Stimulated activated memory B cell treated with anti-CD40 and anti-IgM and Interleukin-4, amounts not matched to agents 10 μg/mL and 1 μg/mL and 100 μg/mL, for 72 hours (primary cell): Measurements from ENCODE around the gene OGFOD3.

Source experiments
- ATAC-seq: fragments of 150-1000 bp; cut with Tn5 transposase; 2 replicates; pipeline ENCODE4 v1.10.0; 2021
- H3K27ac Mint-ChIP-seq: one replicate; pipeline ENCODE4 v1.8.0; 2022; ENCODE audit warnings: mild to moderate bottlenecking, mixed read lengths
- H3K27me3 Mint-ChIP-seq: one replicate; pipeline ENCODE4 v1.8.0; 2022; ENCODE audit warnings: mixed read lengths
- H3K36me3 Mint-ChIP-seq: one replicate; pipeline ENCODE4 v1.8.0; 2022; ENCODE audit warnings: mixed read lengths
- H3K4me1 Mint-ChIP-seq: one replicate; pipeline ENCODE4 v1.8.0; 2022; ENCODE audit warnings: mixed read lengths
- H3K4me3 Mint-ChIP-seq: one replicate; pipeline ENCODE4 v1.8.0; 2022; ENCODE audit warnings: mild to moderate bottlenecking, moderate library complexity, mixed read lengths
- H3K9me3 Mint-ChIP-seq: one replicate; pipeline ENCODE4 v1.8.0; 2022; ENCODE audit warnings: mixed read lengths

OGFOD3 gene

DNA sequence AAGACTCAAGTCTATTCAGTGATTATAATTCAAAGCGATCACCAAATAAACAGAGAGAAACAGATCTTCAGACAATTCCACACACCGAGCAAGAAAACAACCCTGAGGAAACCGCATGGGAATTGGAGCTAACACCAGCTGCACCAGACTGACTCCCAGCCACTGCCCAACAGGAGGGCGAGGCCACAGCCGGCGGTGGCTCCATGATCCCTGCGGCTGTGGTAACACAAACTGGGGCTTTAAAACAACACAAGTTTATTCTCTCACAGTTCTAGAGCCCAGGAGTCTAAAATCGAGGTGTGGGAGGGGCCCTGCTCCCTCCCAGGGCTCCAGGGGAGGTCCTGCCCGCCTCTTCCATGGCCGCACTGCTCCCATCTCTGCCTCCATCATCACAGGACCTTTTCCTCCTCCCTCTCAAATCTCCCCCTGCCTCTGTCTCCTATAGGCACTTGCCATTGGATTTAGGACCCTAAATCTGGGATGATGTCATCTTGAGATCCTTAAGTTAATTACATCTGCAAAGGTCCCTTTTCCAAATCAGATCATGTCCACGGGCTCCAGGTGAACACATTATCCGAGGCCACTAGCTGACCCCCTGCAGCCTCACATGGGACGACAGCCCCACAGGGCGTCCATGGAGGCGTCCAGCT is 10.0 kb downstream of the OGFOD3 start:
- Mint-ChIP-seq H3K27me3 (no peaks in the 10 kb centered on the region), H3K4me1 (peaks cover 27% of the 10 kb centered on the region), H3K4me3 (no peak overlapping the region), H3K27ac (no peak overlapping the region), H3K36me3 (peaks cover 67% of the 10 kb centered on the region), H3K9me3 (no peaks in the 10 kb centered on the region)
- ATAC-seq, result no peak

DNA sequence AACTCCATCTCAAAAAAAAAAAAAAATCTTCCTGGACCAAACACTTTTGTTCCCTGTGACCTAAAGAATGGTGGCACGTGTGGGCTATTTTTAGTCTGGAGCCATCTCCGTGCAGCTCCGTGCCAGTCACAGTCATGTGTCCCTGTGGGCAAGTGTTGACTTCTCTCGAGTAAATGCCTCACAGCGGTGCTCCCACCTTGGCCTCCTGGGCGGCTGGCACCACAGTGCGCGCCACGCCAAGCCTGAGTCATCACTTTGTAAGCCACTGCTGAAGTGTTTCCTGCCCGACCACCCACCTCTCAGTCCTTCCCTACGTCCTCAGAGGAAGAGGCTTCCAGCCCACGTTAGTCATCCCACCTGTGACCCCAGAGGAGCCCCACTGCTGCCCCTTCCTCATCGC is 11.1 kb downstream of the OGFOD3 start:
- Mint-ChIP-seq H3K4me1 (peaks cover 18% of the 10 kb centered on the region), H3K9me3 (no peaks in the 10 kb centered on the region), H3K4me3 (no peak overlapping the region), H3K27ac (no peak overlapping the region), H3K36me3 (peaks cover 67% of the 10 kb centered on the region), H3K27me3 (no peaks in the 10 kb centered on the region)
- no peak for ATAC-seq

- peaks cover 64% of the 10 kb centered on the region for H3K36me3 Mint-ChIP-seq
- no peaks in the 10 kb centered on the region for H3K9me3 Mint-ChIP-seq
- no peak overlapping the region for H3K4me3 Mint-ChIP-seq
- H3K27me3 Mint-ChIP-seq, result no peaks in the 10 kb centered on the region
- H3K27ac Mint-ChIP-seq, result no peak overlapping the region
- peaks cover 18% of the 10 kb centered on the region for H3K4me1 Mint-ChIP-seq
- no peak for ATAC-seq
Observed at GRCh38 chr17:82406131-82406671, 12.2 kb downstream of the OGFOD3 start.

DNA sequence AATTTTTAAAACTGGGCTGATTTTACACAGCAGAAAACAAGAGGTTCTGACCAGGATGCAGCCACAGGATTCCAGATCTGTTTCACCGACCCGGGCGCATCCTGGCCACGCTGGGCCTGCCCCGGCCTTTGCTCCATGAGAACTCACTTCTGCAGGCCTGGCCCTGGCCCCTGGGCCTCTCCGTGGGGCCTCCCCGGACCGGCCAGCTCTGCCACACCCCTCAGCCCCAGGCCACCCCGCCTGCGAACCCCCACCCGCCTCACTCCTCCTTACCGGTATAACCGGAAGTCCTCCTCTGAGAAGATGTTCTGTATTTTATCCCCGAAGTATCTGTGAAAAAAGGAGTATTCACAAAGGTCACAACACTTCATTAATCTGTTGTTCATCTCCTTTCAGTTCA is 13.3 kb downstream of the OGFOD3 start:
- no peak for ATAC-seq
- Mint-ChIP-seq H3K9me3 (no peaks in the 10 kb centered on the region), H3K4me1 (peaks cover 24% of the 10 kb centered on the region), H3K27ac (no peak overlapping the region), H3K36me3 (peaks cover 69% of the 10 kb centered on the region), H3K4me3 (no peak overlapping the region), H3K27me3 (no peaks in the 10 kb centered on the region)

- no peak overlapping the region for H3K4me3 Mint-ChIP-seq
- peaks cover 24% of the 10 kb centered on the region for H3K4me1 Mint-ChIP-seq
- H3K9me3 Mint-ChIP-seq, result no peaks in the 10 kb centered on the region
- H3K36me3 Mint-ChIP-seq, result peaks cover 62% of the 10 kb centered on the region
- H3K27ac Mint-ChIP-seq, result no peak overlapping the region
- no peak for ATAC-seq
- H3K27me3 Mint-ChIP-seq, result no peaks in the 10 kb centered on the region
Observed at GRCh38 chr17:82403662-82404660, 14.4 kb downstream of the OGFOD3 start.

- Mint-ChIP-seq H3K27ac (no peak overlapping the region), H3K27me3 (no peaks in the 10 kb centered on the region), H3K4me1 (peaks cover 14% of the 10 kb centered on the region), H3K4me3 (no peak overlapping the region), H3K9me3 (no peaks in the 10 kb centered on the region), H3K36me3 (peaks cover 59% of the 10 kb centered on the region)
- ATAC-seq, result peak; percentile 65
Observed at GRCh38 chr17:82402865-82403264, 15.5 kb downstream of the OGFOD3 start.

DNA sequence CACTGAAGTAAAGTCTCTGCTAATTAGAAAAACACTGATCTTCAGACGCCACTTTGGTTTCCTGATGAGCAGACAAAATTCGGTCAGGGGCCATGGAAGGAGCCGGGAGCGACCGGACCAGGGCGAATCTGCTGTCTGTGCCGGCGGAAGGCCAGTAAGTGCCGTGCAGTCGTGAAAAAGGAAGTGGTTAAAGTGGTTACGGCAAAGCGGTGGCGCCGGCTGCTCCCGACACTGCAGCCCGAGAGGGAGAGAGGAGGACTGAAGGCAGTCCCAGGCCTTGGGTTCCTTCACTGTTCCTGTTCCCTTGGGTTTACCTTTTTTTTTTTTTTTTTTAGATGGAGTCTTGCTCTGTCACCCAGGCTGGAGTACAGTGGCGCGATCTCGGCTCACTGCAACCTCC is 17.6 kb downstream of the OGFOD3 start:
- peak overlapping the region; percentile 34 for H3K27ac Mint-ChIP-seq
- peak; percentile 80 for ATAC-seq
- H3K4me1 Mint-ChIP-seq, result peaks cover 6% of the 10 kb centered on the region
- H3K4me3 Mint-ChIP-seq, result peak overlapping the region; percentile 74
- H3K27me3 Mint-ChIP-seq, result no peaks in the 10 kb centered on the region
- H3K36me3 Mint-ChIP-seq, result peaks cover 62% of the 10 kb centered on the region
- H3K9me3 Mint-ChIP-seq, result no peaks in the 10 kb centered on the region

GRCh38 chr17:82400206-82400605 is 18.2 kb downstream of the OGFOD3 start:
- Mint-ChIP-seq H3K9me3 (no peaks in the 10 kb centered on the region), H3K36me3 (peaks cover 62% of the 10 kb centered on the region), H3K4me1 (peaks cover 6% of the 10 kb centered on the region), H3K4me3 (no peak overlapping the region), H3K27me3 (no peaks in the 10 kb centered on the region), H3K27ac (peak overlapping the region; percentile 34)
- no peak for ATAC-seq

- Mint-ChIP-seq H3K27me3 (no peaks in the 10 kb centered on the region), H3K27ac (no peak overlapping the region), H3K36me3 (peaks cover 63% of the 10 kb centered on the region), H3K4me3 (no peak overlapping the region), H3K4me1 (peaks cover 6% of the 10 kb centered on the region), H3K9me3 (no peaks in the 10 kb centered on the region)
- ATAC-seq, result no peak
Observed at GRCh38 chr17:82399601-82400101, 18.7 kb downstream of the OGFOD3 start.

DNA sequence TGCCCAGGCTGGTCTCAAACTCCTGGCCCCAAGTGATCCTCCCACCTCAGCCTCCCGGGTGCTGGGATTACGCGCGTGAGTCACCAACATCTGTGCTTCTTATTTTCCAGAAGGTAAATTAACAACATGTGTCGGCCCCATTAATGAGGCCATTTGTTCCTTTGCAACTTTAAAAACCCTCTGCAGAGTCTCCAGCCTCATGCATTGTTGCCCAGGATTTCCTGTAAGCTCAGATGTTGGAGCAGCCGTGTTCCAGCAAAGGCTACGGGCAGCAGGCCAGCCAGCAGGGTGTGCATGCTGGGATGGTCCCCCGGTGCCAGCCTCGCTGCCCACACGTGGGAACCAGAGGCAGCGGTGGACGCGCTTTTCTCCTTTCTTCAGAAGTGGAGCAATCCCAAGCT is 19.3 kb downstream of the OGFOD3 start:
- H3K9me3 Mint-ChIP-seq, result no peaks in the 10 kb centered on the region
- H3K27ac Mint-ChIP-seq, result no peak overlapping the region
- ATAC-seq, result no peak
- H3K27me3 Mint-ChIP-seq, result no peaks in the 10 kb centered on the region
- peaks cover 6% of the 10 kb centered on the region for H3K4me1 Mint-ChIP-seq
- peaks cover 62% of the 10 kb centered on the region for H3K36me3 Mint-ChIP-seq
- H3K4me3 Mint-ChIP-seq, result no peak overlapping the region

GRCh38 chr17:82397449-82398335 is 20.7 kb downstream of the OGFOD3 start:
- Mint-ChIP-seq H3K36me3 (peaks cover 64% of the 10 kb centered on the region), H3K27ac (no peak overlapping the region), H3K4me3 (no peak overlapping the region), H3K27me3 (no peaks in the 10 kb centered on the region), H3K9me3 (no peaks in the 10 kb centered on the region), H3K4me1 (peaks cover 6% of the 10 kb centered on the region)
- ATAC-seq, result no peak

DNA sequence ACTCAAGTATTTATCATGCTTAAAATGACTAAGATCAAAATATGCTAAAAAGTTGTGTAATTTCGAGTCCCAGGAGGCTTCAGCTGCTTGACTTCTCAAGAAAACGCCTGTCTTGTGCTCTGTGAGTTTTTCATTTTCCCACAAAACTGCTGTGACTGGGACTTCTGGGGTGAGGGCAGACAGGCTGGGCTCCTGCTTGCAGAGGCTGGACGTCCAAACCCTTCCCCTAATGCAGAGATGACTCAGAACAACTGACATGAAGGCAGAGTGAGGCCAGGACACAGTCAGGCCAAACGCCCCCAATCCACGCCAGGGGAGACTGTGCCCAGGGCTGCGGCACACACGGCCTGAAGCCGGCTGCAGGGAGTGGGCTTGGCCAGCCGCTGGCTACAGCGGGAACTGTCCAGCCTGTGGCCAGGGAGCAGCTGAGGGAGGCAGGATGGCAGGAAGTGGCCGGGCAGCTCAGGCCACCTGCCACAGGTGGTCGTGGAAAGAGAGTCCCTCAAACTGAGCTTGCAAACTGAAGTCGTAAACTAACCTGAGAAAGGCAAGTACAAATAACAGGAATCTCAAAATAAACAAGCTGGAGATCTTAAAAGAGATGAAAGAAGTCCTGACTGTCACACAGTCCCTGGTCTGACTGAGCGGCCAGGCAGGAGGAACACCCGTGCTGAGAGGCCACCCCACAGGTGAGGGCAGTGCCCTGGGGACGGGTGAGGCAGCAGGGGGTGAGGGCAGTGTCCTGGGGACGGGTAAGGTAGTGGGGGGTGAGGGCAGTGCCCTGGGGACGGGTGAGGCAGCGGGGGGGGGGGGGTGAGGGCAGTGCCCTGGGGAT is 21.6 kb downstream of the OGFOD3 start:
- peak; percentile 35 for ATAC-seq
- no peak overlapping the region for H3K4me3 Mint-ChIP-seq
- no peaks in the 10 kb centered on the region for H3K9me3 Mint-ChIP-seq
- no peak overlapping the region for H3K27ac Mint-ChIP-seq
- no peaks in the 10 kb centered on the region for H3K27me3 Mint-ChIP-seq
- peaks cover 6% of the 10 kb centered on the region for H3K4me1 Mint-ChIP-seq
- H3K36me3 Mint-ChIP-seq, result peaks cover 64% of the 10 kb centered on the region

GRCh38 chr17:82394278-82394677 is 24.1 kb downstream of the OGFOD3 start:
- no peak overlapping the region for H3K4me3 Mint-ChIP-seq
- H3K36me3 Mint-ChIP-seq, result peaks cover 59% of the 10 kb centered on the region
- H3K27ac Mint-ChIP-seq, result no peak overlapping the region
- H3K4me1 Mint-ChIP-seq, result no peaks in the 10 kb centered on the region
- no peaks in the 10 kb centered on the region for H3K27me3 Mint-ChIP-seq
- H3K9me3 Mint-ChIP-seq, result no peaks in the 10 kb centered on the region
- no peak for ATAC-seq

GRCh38 chr17:82392941-82393340 is 25.4 kb downstream of the OGFOD3 start:
- no peaks in the 10 kb centered on the region for H3K27me3 Mint-ChIP-seq
- peaks cover 3% of the 10 kb centered on the region for H3K4me1 Mint-ChIP-seq
- H3K4me3 Mint-ChIP-seq, result no peak overlapping the region
- H3K27ac Mint-ChIP-seq, result no peak overlapping the region
- H3K36me3 Mint-ChIP-seq, result peaks cover 52% of the 10 kb centered on the region
- no peaks in the 10 kb centered on the region for H3K9me3 Mint-ChIP-seq
- no peak for ATAC-seq
